LoVo (cell line): ENCODE measurements around the gene DNPH1.

ENCODE experiments used
- DNase-seq: peaks from one replicate; pipeline ENCODE4 v3.0.0-alpha.2; 2016; ENCODE audit warnings: low spot score

The DNPH1 gene

GRCh38 chr6:43243664-43244321 is 14.5 kb upstream of the DNPH1 start:
- no peak for DNase-seq

DNA sequence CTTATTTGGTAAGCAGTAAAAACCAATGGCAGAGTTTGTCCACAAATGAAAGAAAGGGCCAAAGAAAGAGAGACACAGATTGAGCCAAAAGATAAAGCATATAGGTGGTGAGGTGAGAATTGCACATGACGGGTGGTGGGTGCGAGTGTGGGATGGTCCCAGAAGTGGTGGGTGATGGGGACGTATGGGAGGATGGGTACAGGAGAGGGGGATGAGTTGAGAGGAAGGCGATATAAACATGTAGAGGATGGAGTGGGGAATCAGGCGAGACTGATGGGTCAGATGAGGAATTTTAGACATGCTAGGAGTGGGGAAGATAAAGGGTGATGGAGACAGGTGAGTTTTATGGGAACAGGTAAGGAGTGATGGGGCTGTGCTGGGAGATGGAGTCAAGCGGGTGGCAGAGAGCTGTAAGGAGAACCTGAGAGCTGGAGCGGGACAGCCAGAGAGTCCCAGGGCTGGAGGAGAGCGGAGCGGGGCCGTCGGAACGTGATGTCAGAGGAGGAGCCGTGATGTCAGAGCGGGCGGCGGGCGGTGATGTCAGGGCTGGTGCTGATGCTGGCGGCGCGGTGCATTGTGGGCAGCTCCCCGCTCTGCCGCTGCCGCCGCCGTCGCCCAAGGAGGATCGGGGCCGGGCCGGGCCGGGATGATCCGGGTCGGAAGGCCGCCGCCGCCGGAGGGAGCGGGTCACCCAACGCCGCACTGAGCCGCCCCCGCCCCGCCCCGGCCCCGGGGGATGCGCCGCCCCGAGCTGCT is 13.8 kb upstream of the DNPH1 start, which contains the start of gene TTBK1:
TTBK1 (plus strand) TSS at position 574 of the 756 bp plus-strand sequence. CDS start 3,180 bp downstream, outside the sequence.
- no peak for DNase-seq

- DNase-seq = no peak
These were observed 12.2 kb upstream of the DNPH1 start for GRCh38 chr6:43241446-43241845.

- DNase-seq = no peak
These were observed 11.7 kb upstream of the DNPH1 start for GRCh38 chr6:43240950-43241349.

DNA sequence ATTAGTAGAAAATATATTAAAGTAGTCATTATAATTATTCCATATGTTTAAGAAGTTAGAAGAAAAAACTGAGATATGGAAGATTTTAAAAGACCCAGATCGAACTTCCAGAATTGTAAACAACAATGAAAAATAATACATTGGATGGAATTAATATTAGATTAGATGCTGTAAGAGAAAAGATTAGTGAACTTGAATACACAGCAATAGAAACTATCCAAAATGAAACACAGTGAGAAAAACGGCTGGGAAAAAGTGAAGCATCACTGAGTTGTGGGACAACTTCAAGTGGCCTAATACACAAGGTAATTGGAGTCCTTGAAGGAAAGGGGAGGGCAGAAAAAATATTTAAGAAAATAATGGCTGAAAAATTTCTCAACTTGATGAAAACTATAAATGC is 9.8 kb upstream of the DNPH1 start:
- no peak for DNase-seq

DNA sequence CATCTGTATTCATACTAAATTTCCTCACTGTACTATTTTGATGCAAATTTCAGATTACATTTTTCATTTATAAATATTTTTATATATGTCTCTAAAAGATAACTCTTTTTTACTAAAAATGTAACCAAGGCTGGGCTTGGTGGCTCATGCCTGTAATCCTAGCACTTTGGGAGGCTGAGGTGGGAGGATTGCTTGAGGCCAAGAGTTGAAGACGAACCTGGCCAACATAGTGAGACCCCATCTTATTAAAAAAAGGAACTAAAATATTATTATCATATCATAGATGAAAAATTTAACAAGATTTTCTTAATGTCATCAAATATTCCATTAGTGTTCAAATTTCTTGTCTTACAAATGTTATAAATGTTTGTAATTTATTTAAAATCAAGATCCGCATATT is 6.6 kb upstream of the DNPH1 start:
- DNase-seq = no peak

DNA sequence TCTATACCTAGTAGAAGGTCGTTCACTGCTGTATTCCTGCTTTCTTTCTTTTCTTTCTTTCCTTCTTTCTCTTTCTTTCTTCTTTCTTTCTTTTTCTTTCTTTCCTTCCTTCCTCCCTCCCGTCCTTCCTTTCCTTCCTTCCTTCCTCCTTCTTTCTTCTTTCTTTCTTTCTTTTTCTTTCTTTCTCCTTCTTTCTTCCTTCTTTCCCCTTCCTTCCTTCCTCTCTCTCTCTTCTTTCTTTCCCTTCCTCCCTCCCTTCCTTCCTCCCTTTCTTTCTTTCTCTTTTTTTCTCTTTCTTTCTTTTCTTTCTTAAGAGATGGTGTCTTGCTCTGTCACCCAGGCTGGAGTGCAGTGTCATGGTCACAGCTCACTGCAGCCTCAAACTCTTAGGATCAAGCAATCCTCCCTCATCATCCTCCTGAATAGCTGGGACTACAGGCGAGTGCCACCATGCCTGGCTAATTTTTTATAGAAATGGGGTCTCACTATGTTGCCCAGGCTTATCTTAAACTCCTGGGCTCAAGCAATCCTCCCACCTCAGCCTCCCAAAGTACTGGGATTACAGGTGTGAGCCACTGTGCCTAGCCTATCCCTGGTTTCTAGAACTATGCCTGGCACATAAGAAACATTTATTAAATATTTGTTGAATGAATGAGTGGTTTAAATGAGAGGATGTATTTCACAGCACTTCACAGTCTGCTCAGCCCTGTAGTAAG is 2.6 kb upstream of the DNPH1 start:
- no peak for DNase-seq

GRCh38 chr6:43231053-43231452 is 1.8 kb upstream of the DNPH1 start:
- DNase-seq = no peak

- DNase-seq = no peak
These were observed 731 bp upstream of the DNPH1 start for GRCh38 chr6:43229803-43230620.

DNA sequence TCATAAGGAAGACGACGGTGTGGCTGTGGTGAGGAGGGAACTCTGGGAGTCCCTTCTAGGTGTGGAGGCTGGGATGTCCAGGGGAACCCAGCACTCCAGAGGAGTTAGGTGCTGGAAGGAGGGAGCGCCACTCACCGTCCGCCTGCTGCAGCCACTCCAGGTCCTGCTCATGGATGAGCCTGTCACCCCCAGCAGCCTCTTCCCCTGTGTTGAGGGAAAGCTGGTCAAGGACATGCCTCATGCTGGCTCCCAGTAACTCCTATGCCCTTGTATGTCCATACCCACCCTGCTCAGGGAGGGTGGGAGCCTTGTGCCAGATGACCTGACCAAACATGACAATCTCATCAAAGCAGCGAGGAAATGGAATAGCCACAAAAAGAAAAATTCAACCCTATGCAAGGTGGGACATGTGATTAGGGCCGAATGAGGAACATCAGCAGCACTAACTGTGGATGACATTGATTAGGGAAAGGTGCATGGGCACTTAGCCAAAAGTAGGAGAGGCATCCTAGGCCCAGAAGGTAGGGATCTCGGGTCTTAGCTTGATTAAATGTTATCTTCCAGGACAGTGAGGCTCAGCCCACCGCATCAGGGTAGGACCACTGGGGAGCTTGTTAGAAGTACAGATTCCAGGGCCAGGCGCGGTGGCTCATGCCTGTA is 3.0 kb downstream of the DNPH1 start:
- no peak for DNase-seq

GRCh38 chr6:43223175-43223574 is 6.1 kb downstream of the DNPH1 start:
- no peak for DNase-seq

DNA sequence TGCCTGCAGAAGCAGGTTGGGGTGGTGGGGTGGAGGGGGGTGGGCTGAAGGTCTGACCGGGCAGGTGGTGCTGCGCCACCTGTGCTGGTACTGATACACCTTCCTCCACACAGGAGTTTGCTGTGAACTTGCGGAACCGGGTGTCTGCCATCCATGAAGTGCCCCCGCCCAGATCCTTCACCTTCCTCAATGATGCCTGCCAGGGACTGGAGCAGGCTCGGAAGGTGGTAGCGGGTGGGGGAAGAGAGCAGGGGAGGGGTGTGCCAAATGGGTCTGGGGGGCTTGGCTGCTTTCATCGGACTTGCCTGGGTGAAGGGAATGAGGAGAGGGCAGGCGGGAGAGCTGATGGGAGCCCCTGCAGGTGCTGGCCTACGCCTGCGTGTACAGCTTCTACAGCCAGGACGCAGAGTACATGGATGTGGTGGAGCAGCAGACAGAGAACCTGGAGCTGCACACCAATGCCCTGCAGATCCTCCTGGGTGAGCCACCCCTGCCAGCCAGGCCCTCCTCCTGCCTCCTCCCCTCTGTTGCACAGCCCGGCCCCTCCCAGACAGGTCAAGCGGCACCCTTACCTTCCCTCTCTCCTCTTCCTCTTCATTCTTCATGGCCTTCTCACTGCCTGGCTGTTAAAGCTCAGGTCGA is 6.7 kb downstream of the DNPH1 start:
- DNase-seq = no peak

DNA sequence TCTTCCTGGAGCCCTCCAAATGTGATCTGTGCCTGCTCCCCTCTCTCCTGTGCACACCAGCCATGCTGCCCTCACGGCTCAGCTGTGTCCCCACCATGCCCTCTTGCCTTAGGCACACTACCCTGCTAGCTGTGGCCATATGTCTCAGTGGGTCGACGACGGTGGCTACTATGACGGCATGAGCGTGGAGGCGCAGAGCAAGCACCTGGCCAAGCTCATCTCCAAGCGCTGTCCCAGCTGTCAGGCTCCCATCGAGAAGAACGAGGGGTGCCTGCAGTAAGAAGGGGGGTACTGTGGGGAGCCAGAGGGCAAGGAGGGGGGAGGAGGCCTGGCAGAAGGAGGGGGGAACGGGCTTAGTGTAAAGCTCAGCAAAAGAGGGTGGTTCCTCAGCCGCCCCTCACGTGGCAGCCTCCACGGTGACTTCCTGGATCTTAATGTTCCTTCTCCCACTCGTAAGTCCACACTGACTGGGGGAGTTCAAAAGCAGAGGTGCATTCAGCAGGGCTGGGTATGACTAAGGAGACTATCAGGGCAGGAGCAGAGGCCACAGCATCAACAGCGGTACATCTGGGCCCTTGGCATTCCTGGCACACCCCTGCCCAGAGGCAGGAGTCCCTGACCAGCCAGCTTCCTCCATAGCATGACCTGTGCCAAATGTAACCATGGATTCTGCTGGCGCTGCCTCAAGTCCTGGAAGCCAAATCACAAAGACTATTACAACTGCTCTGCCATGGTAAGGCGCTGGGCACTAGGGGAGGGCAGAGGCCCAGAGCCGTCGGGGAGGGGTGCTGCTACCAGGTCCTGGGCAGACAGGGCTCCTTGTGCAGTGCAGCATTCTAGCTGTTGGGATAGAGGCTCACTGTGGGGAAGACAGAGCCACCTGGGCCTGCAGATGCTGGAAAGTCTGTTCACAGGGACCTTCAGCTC is 8.0 kb downstream of the DNPH1 start:
- no peak for DNase-seq

DNA sequence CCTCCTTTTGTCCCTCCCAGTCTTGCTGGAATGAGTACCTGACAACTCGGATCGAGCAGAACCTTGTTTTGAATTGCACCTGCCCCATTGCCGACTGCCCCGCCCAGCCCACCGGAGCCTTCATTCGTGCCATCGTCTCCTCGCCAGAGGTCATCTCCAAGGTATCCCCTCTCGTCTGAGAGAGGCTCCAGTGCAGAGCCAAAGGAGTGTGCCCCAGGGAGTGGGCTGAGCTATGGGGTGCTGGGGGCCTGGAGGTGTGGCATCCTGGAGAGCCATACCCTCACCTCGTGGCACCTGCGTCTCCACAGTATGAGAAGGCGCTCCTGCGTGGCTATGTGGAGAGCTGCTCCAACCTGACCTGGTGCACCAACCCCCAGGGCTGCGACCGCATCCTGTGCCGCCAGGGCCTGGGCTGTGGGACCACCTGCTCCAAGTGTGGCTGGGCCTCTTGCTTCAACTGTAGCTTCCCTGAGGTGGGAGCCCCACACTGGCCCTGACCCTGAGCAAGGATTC is 8.8 kb downstream of the DNPH1 start:
- no peak for DNase-seq

DNA sequence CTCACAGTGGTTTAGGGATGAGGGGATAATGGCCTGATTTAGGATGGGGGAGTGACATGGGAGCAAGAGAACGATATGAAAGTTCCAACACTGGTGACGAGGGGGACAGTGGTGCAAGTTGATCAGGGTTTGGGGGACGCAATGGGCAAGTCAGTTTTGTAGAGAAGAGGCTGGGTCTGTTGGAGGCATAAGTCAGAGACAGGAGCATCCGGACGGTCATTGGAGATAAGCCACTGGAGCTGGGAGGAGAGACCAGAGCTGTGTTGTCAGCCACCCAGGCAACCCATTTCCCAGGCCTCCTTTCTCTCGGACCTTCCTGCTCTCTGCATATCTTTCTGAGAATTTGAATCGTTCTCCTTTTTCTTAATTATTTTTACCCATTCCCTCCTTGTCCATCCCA is 9.5 kb downstream of the DNPH1 start:
- no peak for DNase-seq

DNA sequence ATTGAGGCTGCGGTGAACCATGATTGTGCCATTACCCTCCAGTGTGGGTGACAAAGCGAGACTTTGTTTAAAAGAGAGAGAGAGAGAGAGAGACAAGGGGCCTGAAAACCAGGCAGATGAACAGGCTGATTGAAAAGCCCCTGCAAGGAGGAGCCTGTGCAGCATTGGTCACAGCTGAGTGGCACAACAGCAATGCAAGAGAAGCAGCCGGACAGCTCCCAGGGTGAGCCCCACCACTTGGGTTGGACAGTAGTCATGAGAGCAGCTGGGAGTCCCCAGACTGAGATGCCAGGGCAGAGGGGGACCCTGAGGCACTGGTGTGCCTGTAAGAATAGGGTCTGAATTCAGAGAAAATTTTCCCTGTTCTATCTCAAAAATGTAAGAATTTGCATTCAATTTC is 10.2 kb downstream of the DNPH1 start:
- DNase-seq = no peak

DNA sequence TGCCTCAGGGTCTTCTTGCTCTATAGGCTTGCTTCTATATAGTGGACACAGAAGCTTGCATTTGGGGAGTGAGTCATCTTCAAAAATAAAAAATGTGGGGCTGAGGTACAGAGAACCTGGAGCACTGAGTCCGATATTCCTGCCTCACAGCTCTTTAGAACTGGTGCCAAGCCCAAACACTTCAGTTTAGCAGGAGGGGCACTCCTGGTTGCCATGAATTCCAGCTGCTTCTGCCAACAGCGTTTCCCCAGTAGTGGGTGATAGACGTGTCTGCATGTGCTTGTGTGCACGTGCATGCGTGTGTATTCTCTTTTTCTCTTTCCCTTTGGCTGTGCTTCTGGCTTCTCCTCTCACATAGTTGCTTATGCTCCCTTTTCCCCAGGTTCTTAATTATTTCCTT is 11.9 kb downstream of the DNPH1 start:
- DNase-seq = no peak

- no peak for DNase-seq
These were observed 13.1 kb downstream of the DNPH1 start for GRCh38 chr6:43216200-43216599.

DNA sequence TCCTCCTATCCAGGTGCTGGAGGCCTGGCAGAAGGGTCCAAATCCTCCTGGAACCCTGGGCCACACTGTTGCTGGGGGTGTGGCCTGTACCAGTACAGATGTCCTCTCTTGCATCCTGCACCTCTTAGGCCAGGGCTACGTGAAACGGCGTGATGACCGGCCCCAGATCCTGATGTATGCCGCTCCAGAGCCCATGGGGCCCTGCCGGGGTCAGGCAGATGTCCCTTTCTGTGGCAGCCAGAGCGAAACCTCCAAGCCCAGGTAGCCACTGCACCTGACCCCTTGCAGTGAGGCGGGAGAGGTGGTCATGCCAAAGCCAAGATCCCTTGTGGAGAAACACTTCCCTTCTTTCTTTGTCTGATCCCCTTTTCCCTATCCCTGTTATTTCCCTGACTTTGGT is 14.2 kb downstream of the DNPH1 start:
- no peak for DNase-seq

- no peak for DNase-seq
These were observed 15.8 kb downstream of the DNPH1 start for GRCh38 chr6:43213431-43213830.
